Cardiac muscle cell (in vitro differentiated cells and primary cell): ENCODE measurements around the gene SLC15A2. TPM values are rescaled to one million over a fixed set of nuclear protein-coding genes. Genes with fewer than 3 reads are reported as not detected.

Experiments
- DNase-seq, 2 donors: peaks; one replicate each; pipeline versions ENCODE4 v3.0.0 to v3.0.0-alpha.2; 2010 to 2017; ENCODE audit warnings: low read depth in 1 of 2, low spot score in 1 of 2
- H3K27ac ChIP-seq: fragments of 200-600 bp; sonication (generic); 2 replicates; pipeline ENCODE4 v1.5.1; 2016
- H3K27me3 ChIP-seq: fragments of 200-600 bp; sonication (generic); 2 replicates; pipeline ENCODE4 v1.6.0; 2016; ENCODE audit warnings: control low read depth
- H3K36me3 ChIP-seq: fragments of 200-600 bp; sonication (generic); 2 replicates; pipeline ENCODE4 v1.5.1; 2016; ENCODE audit warnings: control low read depth
- H3K4me1 ChIP-seq: fragments of 200-600 bp; sonication (generic); 2 replicates; pipeline ENCODE4 v1.8.1; 2017; ENCODE audit warnings: low read depth, mild to moderate bottlenecking, mixed run types
- H3K4me3 ChIP-seq: fragments of 200-600 bp; sonication (generic); 2 replicates; pipeline ENCODE4 v1.5.1; 2016; ENCODE audit warnings: mild to moderate bottlenecking
- H3K9me3 ChIP-seq: fragments of 200-600 bp; sonication (generic); 2 replicates; pipeline ENCODE4 v1.5.1; 2017; ENCODE audit warnings: low read depth, mild to moderate bottlenecking, control low read depth
- polyA plus RNA-seq: library from polyadenylated mRNA; unstranded; fragments of >200 nt; fragmentation: Nextera tagmentation; extraction: Ambion mirVana; gene quantifications from 2 replicates; pipeline ENCODE4 v1.2.1, GENCODE V29; 2016
- total RNA-seq: library from RNA; depleted of rRNA; stranded (reverse); fragments of >200 nt; gene quantifications from 2 replicates; pipeline ENCODE4 v1.2.3, GENCODE V29; 2016
- TF ChIP-seq, protein P1 (sequence below): IDR thresholded peaks from 2 replicates; pipeline ENCODE4 v1.5.1; 2012; ENCODE audit warnings: low read depth, mild to moderate bottlenecking, low read length

SLC15A2 gene
- total and polyA plus RNA-seq, 2 experiments from 2014 or later: 2.7 TPM; not detected in 1

DNA sequence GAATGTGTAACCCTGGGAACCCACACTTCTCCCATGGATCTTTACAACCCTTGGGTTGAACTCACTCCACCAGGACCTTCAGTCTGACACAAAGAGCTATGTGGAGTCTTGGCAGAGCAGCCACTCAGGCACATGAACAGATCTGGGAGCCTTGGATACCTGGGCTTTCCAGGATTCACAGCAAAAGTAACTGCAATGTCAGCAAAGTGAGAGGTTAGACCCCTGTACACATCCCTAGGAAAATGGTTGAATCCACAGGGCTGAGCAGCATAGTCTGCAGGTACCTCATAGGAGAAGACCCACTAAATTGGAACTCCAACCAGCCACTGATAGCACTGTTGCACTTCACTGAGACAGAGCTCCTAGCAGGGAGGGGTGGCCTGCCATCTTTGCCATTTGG, 68.2 kb downstream of the SLC15A2 start:
- no peak for DNase-seq

DNA sequence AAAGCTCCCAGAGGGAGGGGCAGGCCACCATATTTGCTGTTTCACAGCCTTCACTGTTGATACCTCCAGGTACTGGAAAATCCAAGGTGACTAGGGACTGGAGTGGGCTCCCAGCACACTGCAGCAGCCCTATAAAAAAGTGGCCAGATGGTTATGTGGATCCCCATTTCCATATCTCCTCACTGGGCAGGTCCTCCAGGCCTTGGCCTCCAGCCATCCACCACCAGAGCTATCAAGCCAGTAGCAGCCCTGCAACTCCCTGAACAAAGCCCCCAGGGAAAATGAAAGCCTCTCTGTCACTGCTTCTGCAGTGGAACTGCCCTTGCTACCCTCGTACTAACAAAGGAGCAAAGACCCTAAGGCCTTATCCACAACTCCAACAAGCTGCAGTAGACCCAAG, 69.4 kb downstream of the SLC15A2 start:
- no peaks in the 10 kb centered on the region for H3K9me3 ChIP-seq
- no peak overlapping the region for H3K27ac ChIP-seq
- no peaks in the 10 kb centered on the region for H3K27me3 ChIP-seq
- TF ChIP-seq, protein P1, sequence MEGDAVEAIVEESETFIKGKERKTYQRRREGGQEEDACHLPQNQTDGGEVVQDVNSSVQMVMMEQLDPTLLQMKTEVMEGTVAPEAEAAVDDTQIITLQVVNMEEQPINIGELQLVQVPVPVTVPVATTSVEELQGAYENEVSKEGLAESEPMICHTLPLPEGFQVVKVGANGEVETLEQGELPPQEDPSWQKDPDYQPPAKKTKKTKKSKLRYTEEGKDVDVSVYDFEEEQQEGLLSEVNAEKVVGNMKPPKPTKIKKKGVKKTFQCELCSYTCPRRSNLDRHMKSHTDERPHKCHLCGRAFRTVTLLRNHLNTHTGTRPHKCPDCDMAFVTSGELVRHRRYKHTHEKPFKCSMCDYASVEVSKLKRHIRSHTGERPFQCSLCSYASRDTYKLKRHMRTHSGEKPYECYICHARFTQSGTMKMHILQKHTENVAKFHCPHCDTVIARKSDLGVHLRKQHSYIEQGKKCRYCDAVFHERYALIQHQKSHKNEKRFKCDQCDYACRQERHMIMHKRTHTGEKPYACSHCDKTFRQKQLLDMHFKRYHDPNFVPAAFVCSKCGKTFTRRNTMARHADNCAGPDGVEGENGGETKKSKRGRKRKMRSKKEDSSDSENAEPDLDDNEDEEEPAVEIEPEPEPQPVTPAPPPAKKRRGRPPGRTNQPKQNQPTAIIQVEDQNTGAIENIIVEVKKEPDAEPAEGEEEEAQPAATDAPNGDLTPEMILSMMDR: no peak
- no peak for DNase-seq
- no peak overlapping the region for H3K4me3 ChIP-seq
- no peaks in the 10 kb centered on the region for H3K36me3 ChIP-seq
- H3K4me1 ChIP-seq: no peaks in the 10 kb centered on the region

More for the DNA sequence above, 68.2 kb downstream of the SLC15A2 start:
- TF ChIP-seq, protein P1: no peak
- H3K4me3 ChIP-seq: no peak overlapping the region
- no peaks in the 10 kb centered on the region for H3K27me3 ChIP-seq
- no peaks in the 10 kb centered on the region for H3K9me3 ChIP-seq
- no peak overlapping the region for H3K27ac ChIP-seq
- no peaks in the 10 kb centered on the region for H3K4me1 ChIP-seq
- H3K36me3 ChIP-seq: no peaks in the 10 kb centered on the region

DNA sequence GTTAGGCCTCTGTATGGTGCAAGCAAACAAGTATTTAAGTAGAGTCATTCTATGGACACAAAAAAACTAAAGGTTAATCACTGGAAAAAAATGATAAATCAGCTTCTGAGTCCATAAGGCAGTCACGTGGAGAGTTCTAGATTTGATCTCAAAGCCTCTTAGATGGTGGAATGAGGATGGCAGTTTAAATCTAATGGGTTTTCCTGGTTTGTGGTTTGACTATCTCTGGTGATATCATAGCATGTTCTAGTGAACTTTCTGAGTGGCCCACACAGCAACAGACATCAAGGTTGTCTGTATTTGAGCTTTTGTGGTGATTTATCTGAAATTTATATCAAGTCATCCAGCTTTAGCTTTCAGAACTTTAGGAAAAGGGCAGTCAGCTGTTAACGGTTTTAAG, 75.4 kb downstream of the SLC15A2 start:
- H3K4me1 ChIP-seq: no peaks in the 10 kb centered on the region
- no peak overlapping the region for H3K4me3 ChIP-seq
- H3K27me3 ChIP-seq: no peaks in the 10 kb centered on the region
- H3K9me3 ChIP-seq: no peaks in the 10 kb centered on the region
- TF ChIP-seq, protein P1: no peak
- peak in 1 of 2 donors; percentile 3 for DNase-seq
- H3K36me3 ChIP-seq: no peaks in the 10 kb centered on the region
- H3K27ac ChIP-seq: no peak overlapping the region

DNA sequence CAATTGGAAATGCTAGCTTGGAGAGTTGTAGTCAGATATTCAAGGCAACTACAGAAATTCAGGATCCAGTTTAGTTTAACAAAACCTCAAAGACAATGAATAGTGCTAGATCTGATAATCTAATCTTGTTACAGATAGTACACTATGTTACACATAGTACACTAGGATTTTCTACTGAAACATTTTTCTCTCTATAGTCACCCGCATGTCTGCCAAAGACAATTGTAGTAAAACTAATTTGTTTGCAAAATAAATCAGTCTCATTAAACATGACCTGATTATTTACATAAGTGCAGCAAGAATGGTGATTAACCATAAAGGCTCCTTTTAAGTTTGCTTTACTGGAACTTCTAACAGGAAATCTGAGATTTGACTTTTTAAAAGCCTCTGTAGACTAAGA, 75.8 kb downstream of the SLC15A2 start:
- DNase-seq: peak in 1 of 2 donors; percentile 7
- H3K27me3 ChIP-seq: no peaks in the 10 kb centered on the region
- H3K9me3 ChIP-seq: no peaks in the 10 kb centered on the region
- H3K4me1 ChIP-seq: no peaks in the 10 kb centered on the region
- no peak overlapping the region for H3K27ac ChIP-seq
- no peak overlapping the region for H3K4me3 ChIP-seq
- TF ChIP-seq, protein P1: no peak
- no peaks in the 10 kb centered on the region for H3K36me3 ChIP-seq

DNA sequence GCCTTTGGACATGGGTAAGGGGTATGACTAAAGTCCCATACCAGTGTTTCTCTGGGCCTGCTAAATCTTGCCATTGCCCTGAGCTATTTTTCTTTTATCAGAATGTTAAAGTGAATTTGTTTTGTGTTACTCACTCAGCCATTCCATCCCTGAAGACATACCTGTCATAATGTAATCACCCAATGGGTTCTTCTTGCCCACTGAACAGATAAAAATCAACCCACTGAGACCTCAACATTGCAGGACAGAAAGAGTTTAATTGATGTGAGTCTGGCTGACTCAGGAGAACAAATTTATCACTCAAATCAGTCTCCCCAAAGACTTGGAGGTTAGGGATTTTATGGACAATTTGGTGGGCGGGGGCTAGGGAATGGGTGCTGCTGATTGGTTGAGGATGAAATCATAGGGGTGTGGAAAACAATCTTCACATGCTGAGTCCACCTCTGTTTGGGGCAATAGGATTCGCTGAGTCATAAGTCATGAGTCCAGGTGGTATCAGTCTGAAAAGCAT, 80.5 kb downstream of the SLC15A2 start:
- DNase-seq: no peak
- Histone ChIP-seq H3K27me3 (no peaks in the 10 kb centered on the region), H3K4me3 (no peak overlapping the region), H3K4me1 (no peaks in the 10 kb centered on the region), H3K36me3 (no peaks in the 10 kb centered on the region), H3K9me3 (no peaks in the 10 kb centered on the region), H3K27ac (no peak overlapping the region)
- TF ChIP-seq, protein P1: no peak
